Mammary epithelial cell (primary cell): ENCODE data around the gene MYF5.

ENCODE experiments used
- EZH2 ChIP-seq: IDR thresholded peaks from 2 replicates; pipeline ENCODE4 v1.6.1; 2012; ENCODE audit warnings: low read length, inconsistent platforms, borderline replicate concordance
- TF ChIP-seq, protein P1 (sequence below), 2 donors: IDR thresholded peaks in 1 of 2; conservative IDR thresholded peaks in 1 of 2; 2 replicates each; pipeline ENCODE4 v1.5.1; 2011 to 2012; ENCODE audit warnings: inconsistent platforms in 2 of 2, low read length in 2 of 2, mild to moderate bottlenecking in 2 of 2, control low read depth in 1 of 2, low read depth in 1 of 2; ENCODE audit not compliant: insufficient read depth in 1 of 2; ENCODE audit errors: extremely low read depth in 1 of 2

DNA sequence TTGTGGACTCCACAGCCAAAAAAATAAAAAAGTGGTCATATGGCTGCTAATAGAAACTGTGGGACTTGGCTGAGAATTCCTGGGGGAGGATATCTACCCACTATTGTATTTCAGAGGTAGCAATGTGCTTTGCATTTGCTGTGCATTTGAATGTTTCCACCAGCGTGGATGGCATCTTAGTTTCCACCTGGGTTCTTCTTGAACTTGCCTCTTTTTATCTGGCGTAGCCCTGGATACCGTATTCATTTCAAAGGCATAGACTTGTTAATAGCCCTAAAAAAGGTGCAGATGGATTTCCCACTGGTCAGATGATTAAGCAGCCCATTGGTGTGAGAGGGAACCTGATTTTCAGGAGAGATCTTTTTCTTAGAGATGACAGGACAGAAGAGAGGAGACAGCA lies 1.9 kb upstream of the MYF5 start:
- TF ChIP-seq, protein P1, sequence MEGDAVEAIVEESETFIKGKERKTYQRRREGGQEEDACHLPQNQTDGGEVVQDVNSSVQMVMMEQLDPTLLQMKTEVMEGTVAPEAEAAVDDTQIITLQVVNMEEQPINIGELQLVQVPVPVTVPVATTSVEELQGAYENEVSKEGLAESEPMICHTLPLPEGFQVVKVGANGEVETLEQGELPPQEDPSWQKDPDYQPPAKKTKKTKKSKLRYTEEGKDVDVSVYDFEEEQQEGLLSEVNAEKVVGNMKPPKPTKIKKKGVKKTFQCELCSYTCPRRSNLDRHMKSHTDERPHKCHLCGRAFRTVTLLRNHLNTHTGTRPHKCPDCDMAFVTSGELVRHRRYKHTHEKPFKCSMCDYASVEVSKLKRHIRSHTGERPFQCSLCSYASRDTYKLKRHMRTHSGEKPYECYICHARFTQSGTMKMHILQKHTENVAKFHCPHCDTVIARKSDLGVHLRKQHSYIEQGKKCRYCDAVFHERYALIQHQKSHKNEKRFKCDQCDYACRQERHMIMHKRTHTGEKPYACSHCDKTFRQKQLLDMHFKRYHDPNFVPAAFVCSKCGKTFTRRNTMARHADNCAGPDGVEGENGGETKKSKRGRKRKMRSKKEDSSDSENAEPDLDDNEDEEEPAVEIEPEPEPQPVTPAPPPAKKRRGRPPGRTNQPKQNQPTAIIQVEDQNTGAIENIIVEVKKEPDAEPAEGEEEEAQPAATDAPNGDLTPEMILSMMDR (conservative IDR thresholded peaks at IDR 0.05 in 1 of 2, IDR thresholded peaks at IDR 0.05 in 1 of 2; ENCODE audit: extremely low read depth in 1 of 2, insufficient read depth in 1 of 2, low read depth in 1 of 2, low read length in 2 of 2), result no peak
- no peak for TF ChIP-seq EZH2
